K562 (cell line): ENCODE results near the gene KIF17. TPM values are rescaled to one million over a fixed set of nuclear protein-coding genes. Genes with fewer than 3 reads are reported as not detected.

Source experiments
- CBX2 ChIP-seq: fragments of 200-600 bp; sonication (generic); IDR thresholded peaks from one replicate; pipeline ENCODE4 v1.6.1; 2012; ENCODE audit warnings: mild to moderate bottlenecking, low read length, inconsistent platforms; ENCODE audit not compliant: insufficient read depth, poor library complexity, severe bottlenecking
- FOXA1 ChIP-seq: fragments of 450-650 bp; IDR thresholded peaks from 2 replicates; pipeline ENCODE4 v1.6.1; 2016; ENCODE audit warnings: mild to moderate bottlenecking, borderline replicate concordance
- HDAC2 ChIP-seq: fragments of 450-650 bp; IDR thresholded peaks from 2 replicates; pipeline ENCODE4 v1.6.1; 2016; ENCODE audit warnings: mild to moderate bottlenecking
- LARP7 ChIP-seq: fragments of 450-650 bp; IDR thresholded peaks from 2 replicates; pipeline ENCODE4 v1.6.1; 2016
- NFE2 ChIP-seq: IDR thresholded peaks from 2 replicates; pipeline ENCODE4 v1.6.1; 2014; ENCODE audit warnings: antibody characterized with exemption, low read depth
- SRSF9 ChIP-seq: fragments of 200-400 bp; formaldehyde crosslinking; IDR thresholded peaks from 2 replicates; pipeline ENCODE4 v1.6.1; 2017; ENCODE audit warnings: low read depth, low read length, borderline replicate concordance
- TAF1 ChIP-seq: IDR thresholded peaks from 2 replicates; pipeline ENCODE4 v1.6.1; 2011; ENCODE audit warnings: mild to moderate bottlenecking, low read length, moderate library complexity; ENCODE audit not compliant: insufficient read depth, control insufficient read depth, severe bottlenecking; ENCODE audit errors: extremely low read depth
- TEAD1 ChIP-seq, 2 experiments: fragments of 450-650 bp in 1 of 2; sonication (generic) in 1 of 2; formaldehyde crosslinking; IDR thresholded peaks; 2 replicates each; pipeline versions ENCODE4 v1.4.0 to v1.8.0; 2020 to 2022; ENCODE audit warnings: mild to moderate bottlenecking in 2 of 2, missing genetic modification reagents in 1 of 2
- TSC22D4 ChIP-seq: fragments of 450-650 bp; IDR thresholded peaks from 2 replicates; pipeline ENCODE4 v1.6.1; 2016; ENCODE audit warnings: missing genetic modification characterization, missing biosample characterization, control low read depth
- XRCC3 ChIP-seq: fragments of 450-650 bp; IDR thresholded peaks from 2 replicates; pipeline ENCODE4 v1.6.1; 2017; ENCODE audit warnings: mild to moderate bottlenecking, moderate library complexity
- polyA plus RNA-seq, 8 experiments: library from polyadenylated mRNA; depleted of rRNA in 4 of 8; stranded (reverse) in 5 of 8; unstranded in 3 of 8; fragments of >200 nt; fragmentation: Nextera tagmentation in 2 of 8; fragmentation: Illumina TruSeq in 1 of 8; extraction: Ambion mirVana in 2 of 8; extraction: Trizol in 1 of 8; gene quantifications; 2 replicates each; pipeline versions ENCODE4 v1.2.1 to v1.2.3, GENCODE V29; 2011 to 2014; ENCODE audit warnings: inconsistent platforms in 1 of 8, missing spikeins in 1 of 8
- total RNA-seq, 7 experiments: library from RNA; depleted of rRNA in 6 of 7; stranded (reverse); fragments of >200 nt in 6 of 7; fragmentation: Illumina TruSeq in 2 of 7; extraction: Trizol in 2 of 7; gene quantifications; 2 replicates each; pipeline versions ENCODE4 v1.2.1 to v1.2.3, GENCODE V29; 2011 to 2021; ENCODE audit warnings: low replicate concordance in 1 of 7
- TF ChIP-seq, protein P1 (sequence below): fragments of 250-450 bp; sonication (Bioruptor Pico); IDR thresholded peaks from 2 replicates; pipeline ENCODE4 v1.8.0; 2021; ENCODE audit warnings: moderate library complexity, mild to moderate bottlenecking, inconsistent platforms
- TF ChIP-seq, protein P2 (sequence below): fragments of 200-400 bp; formaldehyde crosslinking; IDR thresholded peaks from 2 replicates; pipeline ENCODE4 v1.6.1; 2017; ENCODE audit warnings: mild to moderate bottlenecking, low read depth, low read length, moderate library complexity
- TF ChIP-seq, protein P3 (sequence below): IDR thresholded peaks from 2 replicates; pipeline ENCODE4 v1.6.1; 2012; ENCODE audit warnings: low read depth, low read length, improper control_type of control experiment, borderline replicate concordance
- TF ChIP-seq, protein P4 (sequence below): fragments of 450-650 bp; IDR thresholded peaks from 2 replicates; pipeline ENCODE4 v1.6.1; 2016; ENCODE audit warnings: antibody characterized with exemption
- TF ChIP-seq, protein P5 (sequence below): sonication (generic); formaldehyde crosslinking; IDR thresholded peaks from 2 replicates; pipeline ENCODE4 v1.8.0; 2023; ENCODE audit warnings: mild to moderate bottlenecking, missing genetic modification reagents

Gene KIF17
- total and polyA plus RNA-seq, 9 of the 15 experiments (the other 6 are each of a cell fraction or from before 2014, with no cell fraction given): 0.04 to 0.47 (median 0.18) TPM; not detected in 5

DNA sequence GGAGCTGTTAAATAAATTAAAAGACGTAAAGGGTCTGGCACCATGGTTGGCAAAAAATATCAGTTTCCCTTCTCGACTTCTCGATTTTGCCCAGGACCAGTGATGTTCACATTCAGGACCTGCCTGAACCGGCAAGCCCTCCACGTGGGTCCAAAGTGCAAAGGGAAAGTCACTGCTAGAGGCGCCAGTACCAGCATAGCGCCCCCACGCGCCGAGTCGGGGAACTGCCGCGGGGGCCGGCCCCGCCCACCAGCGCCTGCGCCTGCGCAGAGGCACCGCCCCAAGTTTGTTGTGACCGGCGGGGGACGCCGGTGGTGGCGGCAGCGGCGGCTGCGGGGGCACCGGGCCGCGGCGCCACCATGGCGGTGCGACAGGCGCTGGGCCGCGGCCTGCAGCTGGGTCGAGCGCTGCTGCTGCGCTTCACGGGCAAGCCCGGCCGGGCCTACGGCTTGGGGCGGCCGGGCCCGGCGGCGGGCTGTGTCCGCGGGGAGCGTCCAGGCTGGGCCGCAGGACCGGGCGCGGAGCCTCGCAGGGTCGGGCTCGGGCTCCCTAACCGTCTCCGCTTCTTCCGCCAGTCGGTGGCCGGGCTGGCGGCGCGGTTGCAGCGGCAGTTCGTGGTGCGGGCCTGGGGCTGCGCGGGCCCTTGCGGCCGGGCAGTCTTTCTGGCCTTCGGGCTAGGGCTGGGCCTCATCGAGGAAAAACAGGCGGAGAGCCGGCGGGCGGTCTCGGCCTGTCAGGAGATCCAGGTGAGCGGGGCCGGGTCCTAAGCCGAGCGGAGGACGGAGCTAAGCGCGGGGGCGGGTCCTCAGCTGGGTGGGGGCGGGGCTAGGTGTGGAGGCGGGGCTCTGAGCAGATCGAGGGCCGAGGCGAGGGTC, 84.4 kb downstream of the KIF17 start, which contains the start of gene PINK1 (continued):
- TF ChIP-seq CBX2 (no peak), FOXA1 (no peak), XRCC3 (no peak), TAF1 (no peak), HDAC2 (0 out of 2 replicates have a peak, but pooled peaks have one; percentile 51), NFE2 (0 out of 2 replicates have a peak, but pooled peaks have one; percentile 25), TEAD1 (CRISPR knock-in tag; IDR thresholded peaks at IDR 0.05) (peak; percentile 9 to 32; a peak in 1 of 4 replicates), LARP7 (no peak), TSC22D4 (tag) (no peak), SRSF9 (no peak)
- TF ChIP-seq, protein P1, sequence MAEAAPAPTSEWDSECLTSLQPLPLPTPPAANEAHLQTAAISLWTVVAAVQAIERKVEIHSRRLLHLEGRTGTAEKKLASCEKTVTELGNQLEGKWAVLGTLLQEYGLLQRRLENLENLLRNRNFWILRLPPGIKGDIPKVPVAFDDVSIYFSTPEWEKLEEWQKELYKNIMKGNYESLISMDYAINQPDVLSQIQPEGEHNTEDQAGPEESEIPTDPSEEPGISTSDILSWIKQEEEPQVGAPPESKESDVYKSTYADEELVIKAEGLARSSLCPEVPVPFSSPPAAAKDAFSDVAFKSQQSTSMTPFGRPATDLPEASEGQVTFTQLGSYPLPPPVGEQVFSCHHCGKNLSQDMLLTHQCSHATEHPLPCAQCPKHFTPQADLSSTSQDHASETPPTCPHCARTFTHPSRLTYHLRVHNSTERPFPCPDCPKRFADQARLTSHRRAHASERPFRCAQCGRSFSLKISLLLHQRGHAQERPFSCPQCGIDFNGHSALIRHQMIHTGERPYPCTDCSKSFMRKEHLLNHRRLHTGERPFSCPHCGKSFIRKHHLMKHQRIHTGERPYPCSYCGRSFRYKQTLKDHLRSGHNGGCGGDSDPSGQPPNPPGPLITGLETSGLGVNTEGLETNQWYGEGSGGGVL (CRISPR knock-in tag): no peak
- TF ChIP-seq, protein P2, sequence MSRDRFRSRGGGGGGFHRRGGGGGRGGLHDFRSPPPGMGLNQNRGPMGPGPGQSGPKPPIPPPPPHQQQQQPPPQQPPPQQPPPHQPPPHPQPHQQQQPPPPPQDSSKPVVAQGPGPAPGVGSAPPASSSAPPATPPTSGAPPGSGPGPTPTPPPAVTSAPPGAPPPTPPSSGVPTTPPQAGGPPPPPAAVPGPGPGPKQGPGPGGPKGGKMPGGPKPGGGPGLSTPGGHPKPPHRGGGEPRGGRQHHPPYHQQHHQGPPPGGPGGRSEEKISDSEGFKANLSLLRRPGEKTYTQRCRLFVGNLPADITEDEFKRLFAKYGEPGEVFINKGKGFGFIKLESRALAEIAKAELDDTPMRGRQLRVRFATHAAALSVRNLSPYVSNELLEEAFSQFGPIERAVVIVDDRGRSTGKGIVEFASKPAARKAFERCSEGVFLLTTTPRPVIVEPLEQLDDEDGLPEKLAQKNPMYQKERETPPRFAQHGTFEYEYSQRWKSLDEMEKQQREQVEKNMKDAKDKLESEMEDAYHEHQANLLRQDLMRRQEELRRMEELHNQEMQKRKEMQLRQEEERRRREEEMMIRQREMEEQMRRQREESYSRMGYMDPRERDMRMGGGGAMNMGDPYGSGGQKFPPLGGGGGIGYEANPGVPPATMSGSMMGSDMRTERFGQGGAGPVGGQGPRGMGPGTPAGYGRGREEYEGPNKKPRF: no peak
- TF ChIP-seq, protein P3, sequence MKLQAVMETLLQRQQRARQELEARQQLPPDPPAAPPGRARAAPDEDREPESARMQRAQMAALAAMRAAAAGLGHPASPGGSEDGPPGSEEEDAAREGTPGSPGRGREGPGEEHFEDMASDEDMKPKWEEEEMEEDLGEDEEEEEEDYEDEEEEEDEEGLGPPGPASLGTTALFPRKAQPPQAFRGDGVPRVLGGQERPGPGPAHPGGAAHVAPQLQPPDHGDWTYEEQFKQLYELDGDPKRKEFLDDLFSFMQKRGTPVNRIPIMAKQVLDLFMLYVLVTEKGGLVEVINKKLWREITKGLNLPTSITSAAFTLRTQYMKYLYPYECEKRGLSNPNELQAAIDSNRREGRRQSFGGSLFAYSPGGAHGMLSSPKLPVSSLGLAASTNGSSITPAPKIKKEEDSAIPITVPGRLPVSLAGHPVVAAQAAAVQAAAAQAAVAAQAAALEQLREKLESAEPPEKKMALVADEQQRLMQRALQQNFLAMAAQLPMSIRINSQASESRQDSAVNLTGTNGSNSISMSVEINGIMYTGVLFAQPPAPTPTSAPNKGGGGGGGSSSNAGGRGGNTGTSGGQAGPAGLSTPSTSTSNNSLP: no peak
- TF ChIP-seq, protein P4, sequence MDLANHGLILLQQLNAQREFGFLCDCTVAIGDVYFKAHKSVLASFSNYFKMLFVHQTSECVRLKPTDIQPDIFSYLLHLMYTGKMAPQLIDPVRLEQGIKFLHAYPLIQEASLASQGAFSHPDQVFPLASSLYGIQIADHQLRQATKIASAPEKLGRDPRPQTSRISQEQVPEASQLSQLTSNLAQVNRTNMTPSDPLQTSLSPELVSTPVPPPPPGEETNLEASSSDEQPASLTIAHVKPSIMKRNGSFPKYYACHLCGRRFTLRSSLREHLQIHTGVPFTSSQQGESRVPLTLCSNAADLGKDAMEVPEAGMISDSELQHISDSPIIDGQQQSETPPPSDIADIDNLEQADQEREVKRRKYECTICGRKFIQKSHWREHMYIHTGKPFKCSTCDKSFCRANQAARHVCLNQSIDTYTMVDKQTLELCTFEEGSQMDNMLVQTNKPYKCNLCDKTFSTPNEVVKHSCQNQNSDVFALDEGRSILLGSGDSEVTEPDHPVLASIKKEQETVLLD: peak; percentile 80
- TF ChIP-seq, protein P5, sequence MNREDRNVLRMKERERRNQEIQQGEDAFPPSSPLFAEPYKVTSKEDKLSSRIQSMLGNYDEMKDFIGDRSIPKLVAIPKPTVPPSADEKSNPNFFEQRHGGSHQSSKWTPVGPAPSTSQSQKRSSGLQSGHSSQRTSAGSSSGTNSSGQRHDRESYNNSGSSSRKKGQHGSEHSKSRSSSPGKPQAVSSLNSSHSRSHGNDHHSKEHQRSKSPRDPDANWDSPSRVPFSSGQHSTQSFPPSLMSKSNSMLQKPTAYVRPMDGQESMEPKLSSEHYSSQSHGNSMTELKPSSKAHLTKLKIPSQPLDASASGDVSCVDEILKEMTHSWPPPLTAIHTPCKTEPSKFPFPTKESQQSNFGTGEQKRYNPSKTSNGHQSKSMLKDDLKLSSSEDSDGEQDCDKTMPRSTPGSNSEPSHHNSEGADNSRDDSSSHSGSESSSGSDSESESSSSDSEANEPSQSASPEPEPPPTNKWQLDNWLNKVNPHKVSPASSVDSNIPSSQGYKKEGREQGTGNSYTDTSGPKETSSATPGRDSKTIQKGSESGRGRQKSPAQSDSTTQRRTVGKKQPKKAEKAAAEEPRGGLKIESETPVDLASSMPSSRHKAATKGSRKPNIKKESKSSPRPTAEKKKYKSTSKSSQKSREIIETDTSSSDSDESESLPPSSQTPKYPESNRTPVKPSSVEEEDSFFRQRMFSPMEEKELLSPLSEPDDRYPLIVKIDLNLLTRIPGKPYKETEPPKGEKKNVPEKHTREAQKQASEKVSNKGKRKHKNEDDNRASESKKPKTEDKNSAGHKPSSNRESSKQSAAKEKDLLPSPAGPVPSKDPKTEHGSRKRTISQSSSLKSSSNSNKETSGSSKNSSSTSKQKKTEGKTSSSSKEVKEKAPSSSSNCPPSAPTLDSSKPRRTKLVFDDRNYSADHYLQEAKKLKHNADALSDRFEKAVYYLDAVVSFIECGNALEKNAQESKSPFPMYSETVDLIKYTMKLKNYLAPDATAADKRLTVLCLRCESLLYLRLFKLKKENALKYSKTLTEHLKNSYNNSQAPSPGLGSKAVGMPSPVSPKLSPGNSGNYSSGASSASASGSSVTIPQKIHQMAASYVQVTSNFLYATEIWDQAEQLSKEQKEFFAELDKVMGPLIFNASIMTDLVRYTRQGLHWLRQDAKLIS (CRISPR knock-in tag): no peak
